HG03135 (cell line): ENCODE data around the gene MAJIN.
"Not testable (repeated sequence)": the region's sequence is repeated elsewhere in the genome, so short reads cannot be mapped to it uniquely, and the experiment has no call there.

ENCODE experiments used
- ATAC-seq: cut with Tn5 transposase; IDR thresholded peaks from one replicate; pipeline ENCODE4 v1.9.1; 2021; ENCODE audit warnings: mild to moderate bottlenecking, moderate library complexity; ENCODE audit not compliant: unreplicated experiment

MAJIN gene

GRCh38 chr11:64971421-64972233 lies at the start of gene MAJIN:
Gene MAJIN, minus strand, starts transcription at chr11:64972108. Its CDS starts 12,703 bp downstream, at chr11:64959405.
- no peak for ATAC-seq

GRCh38 chr11:65021509-65021908 lies 49.6 kb upstream of the MAJIN start:
- ATAC-seq: no peak

GRCh38 chr11:65021003-65021402 lies 49.1 kb upstream of the MAJIN start:
- ATAC-seq: no peak

- no peak for ATAC-seq
These were observed 47.9 kb upstream of the MAJIN start for GRCh38 chr11:65019824-65020223.

GRCh38 chr11:65017937-65018336 lies 46.0 kb upstream of the MAJIN start:
- no peak for ATAC-seq

GRCh38 chr11:65016705-65017104 lies 44.8 kb upstream of the MAJIN start:
- ATAC-seq: no peak

- ATAC-seq: no peak
These were observed 42.9 kb upstream of the MAJIN start for GRCh38 chr11:65014726-65015227.

GRCh38 chr11:65013888-65014725 lies 42.2 kb upstream of the MAJIN start, which contains the start of gene ARL2:
Gene ARL2, plus strand, starts transcription at chr11:65014160. Its CDS starts 48 bp downstream, at chr11:65014208.
- ATAC-seq: peak; percentile 77

GRCh38 chr11:65013130-65013887 lies 41.4 kb upstream of the MAJIN start:
- peak; percentile 66 for ATAC-seq

GRCh38 chr11:65008873-65009272 lies 37.0 kb upstream of the MAJIN start:
- no peak for ATAC-seq

- ATAC-seq: no peak
These were observed 36.1 kb upstream of the MAJIN start for GRCh38 chr11:65008016-65008415.

GRCh38 chr11:65003968-65004367 lies 32.1 kb upstream of the MAJIN start:
- not testable (repeated sequence) for ATAC-seq

- no peak for ATAC-seq
These were observed 31.4 kb upstream of the MAJIN start for GRCh38 chr11:65003282-65003681.

GRCh38 chr11:65002706-65003105 lies 30.8 kb upstream of the MAJIN start:
- no peak for ATAC-seq

GRCh38 chr11:64999478-64999877 lies 27.6 kb upstream of the MAJIN start:
- no peak for ATAC-seq

GRCh38 chr11:64998690-64999431 lies 27.0 kb upstream of the MAJIN start:
- no peak for ATAC-seq

- ATAC-seq: no peak
These were observed 26.2 kb upstream of the MAJIN start for GRCh38 chr11:64998141-64998540.

GRCh38 chr11:64996710-64997380 lies 24.9 kb upstream of the MAJIN start, which contains the start of gene BATF2:
Gene BATF2, minus strand, starts transcription at chr11:64996971. Its CDS starts 57 bp downstream, at chr11:64996914.
- ATAC-seq: no peak

GRCh38 chr11:64996327-64996709 lies 24.4 kb upstream of the MAJIN start:
- no peak for ATAC-seq

GRCh38 chr11:64994318-64994717 lies 22.4 kb upstream of the MAJIN start:
- no peak for ATAC-seq
